GM20000 (cell line): ENCODE results near the gene CNTN4.

Experiments
- DNase-seq: peaks from one replicate; pipeline ENCODE4 v3.0.0; 2012; ENCODE audit warnings: low spot score
- TF ChIP-seq, protein P1 (sequence below): IDR thresholded peaks from 2 replicates; pipeline ENCODE4 v1.5.1; 2012; ENCODE audit warnings: mild to moderate bottlenecking, control low read depth; ENCODE audit errors: extremely low read depth, missing control alignments

Gene CNTN4

DNA sequence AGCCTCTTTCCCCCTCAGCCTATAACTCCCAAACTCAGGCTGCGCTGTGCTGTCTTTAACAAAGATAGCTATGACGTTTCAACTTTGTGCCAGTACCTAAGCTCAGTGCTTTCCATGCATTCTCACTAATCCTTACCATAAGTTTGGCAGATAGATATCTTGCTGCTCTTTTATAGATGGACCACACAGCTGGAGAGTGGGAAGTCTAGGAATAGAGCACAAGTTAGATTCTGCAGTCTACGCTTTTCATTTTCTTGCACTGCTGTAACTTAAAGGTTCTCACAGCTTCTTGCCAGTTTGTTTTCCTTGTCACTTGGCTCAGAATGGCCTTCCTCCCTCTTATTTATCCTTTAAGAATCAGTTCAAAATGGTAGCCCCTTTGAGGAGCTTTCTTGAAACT is 468.8 kb downstream of the CNTN4 start:
- no peak for DNase-seq
- TF ChIP-seq, protein P1, sequence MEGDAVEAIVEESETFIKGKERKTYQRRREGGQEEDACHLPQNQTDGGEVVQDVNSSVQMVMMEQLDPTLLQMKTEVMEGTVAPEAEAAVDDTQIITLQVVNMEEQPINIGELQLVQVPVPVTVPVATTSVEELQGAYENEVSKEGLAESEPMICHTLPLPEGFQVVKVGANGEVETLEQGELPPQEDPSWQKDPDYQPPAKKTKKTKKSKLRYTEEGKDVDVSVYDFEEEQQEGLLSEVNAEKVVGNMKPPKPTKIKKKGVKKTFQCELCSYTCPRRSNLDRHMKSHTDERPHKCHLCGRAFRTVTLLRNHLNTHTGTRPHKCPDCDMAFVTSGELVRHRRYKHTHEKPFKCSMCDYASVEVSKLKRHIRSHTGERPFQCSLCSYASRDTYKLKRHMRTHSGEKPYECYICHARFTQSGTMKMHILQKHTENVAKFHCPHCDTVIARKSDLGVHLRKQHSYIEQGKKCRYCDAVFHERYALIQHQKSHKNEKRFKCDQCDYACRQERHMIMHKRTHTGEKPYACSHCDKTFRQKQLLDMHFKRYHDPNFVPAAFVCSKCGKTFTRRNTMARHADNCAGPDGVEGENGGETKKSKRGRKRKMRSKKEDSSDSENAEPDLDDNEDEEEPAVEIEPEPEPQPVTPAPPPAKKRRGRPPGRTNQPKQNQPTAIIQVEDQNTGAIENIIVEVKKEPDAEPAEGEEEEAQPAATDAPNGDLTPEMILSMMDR: no peak

- TF ChIP-seq, protein P1: no peak
- DNase-seq: no peak
Observed at GRCh38 chr3:2568156-2568555, 469.5 kb downstream of the CNTN4 start.

DNA sequence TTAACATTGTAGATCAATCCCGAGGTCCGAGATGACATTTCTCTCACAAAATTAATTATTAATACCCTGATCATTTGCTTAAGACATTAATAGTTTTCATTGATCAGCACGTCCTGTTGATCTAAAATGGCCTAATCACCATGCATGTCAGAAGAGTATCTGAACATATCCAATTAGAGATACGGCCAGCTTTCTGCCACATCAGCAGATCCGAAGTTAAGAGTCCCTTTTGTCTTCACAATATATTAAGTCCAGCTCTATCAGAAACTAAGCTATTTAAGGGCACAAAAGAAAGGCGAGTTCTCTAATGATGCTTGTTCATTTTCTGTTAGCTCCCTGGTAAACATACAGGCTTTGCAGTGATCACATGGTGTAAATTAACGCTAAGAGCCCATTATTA is 470.3 kb downstream of the CNTN4 start:
- no peak for DNase-seq
- TF ChIP-seq, protein P1: no peak

DNA sequence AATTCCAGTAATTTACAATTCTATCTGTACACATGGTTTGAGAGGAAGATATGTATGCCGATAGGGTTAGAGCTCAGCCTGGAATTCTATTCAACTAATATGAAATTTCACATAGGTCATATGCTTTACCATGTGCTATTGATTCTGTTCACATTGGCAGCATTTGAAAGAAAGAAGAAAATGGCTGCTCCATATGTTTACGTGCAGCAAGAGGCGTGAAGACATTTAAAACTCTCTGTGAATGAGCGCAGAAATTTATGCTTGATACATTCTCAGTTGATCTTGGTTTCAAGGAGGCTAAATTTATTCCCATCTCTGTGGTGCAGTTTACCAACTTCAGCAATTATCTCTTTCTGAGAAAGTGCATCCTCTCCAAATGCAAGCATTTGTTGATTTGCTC is 478.9 kb downstream of the CNTN4 start:
- DNase-seq: no peak
- TF ChIP-seq, protein P1: no peak

GRCh38 chr3:2578560-2578959 is 479.9 kb downstream of the CNTN4 start:
- no peak for DNase-seq
- TF ChIP-seq, protein P1: no peak

DNA sequence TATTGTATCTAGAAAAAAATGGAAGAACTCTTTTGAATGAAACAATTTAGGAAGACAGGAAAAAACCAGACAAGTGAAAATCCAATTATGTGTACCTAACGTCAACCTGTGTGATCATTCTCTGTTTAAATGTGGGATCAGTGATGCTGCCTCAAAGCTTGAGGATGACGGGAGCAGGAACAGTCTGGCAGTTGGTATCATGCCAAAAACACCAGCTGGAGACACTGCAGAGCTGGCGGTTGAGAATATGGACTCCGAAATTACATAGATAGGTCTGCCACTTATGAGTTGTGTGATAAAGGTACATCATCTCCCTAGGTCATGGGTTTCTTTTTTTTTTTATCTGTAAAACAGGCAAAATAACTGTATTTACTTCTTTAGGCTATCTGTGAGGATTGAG is 480.5 kb downstream of the CNTN4 start:
- DNase-seq: no peak
- TF ChIP-seq, protein P1: no peak

- DNase-seq: no peak
- TF ChIP-seq, protein P1: no peak
Observed at GRCh38 chr3:2583046-2583445, 484.4 kb downstream of the CNTN4 start.
